GM12878 (cell line): ENCODE results near the gene KIRREL2. TPM values are rescaled to one million over a fixed set of nuclear protein-coding genes. Genes with fewer than 3 reads are reported as not detected.

ENCODE experiments used
- BMI1 ChIP-seq: fragments of 450-650 bp; IDR thresholded peaks from 2 replicates; pipeline ENCODE4 v1.6.1; 2016; ENCODE audit warnings: mild to moderate bottlenecking, moderate library complexity, borderline replicate concordance
- CBFB ChIP-seq: IDR thresholded peaks from 2 replicates; pipeline ENCODE4 v1.6.1; 2016; ENCODE audit warnings: antibody characterized with exemption, low read depth
- EED ChIP-seq: sonication (generic); IDR thresholded peaks from 2 replicates; pipeline ENCODE4 v1.6.1; 2016; ENCODE audit warnings: antibody characterized with exemption, low read depth
- MYB ChIP-seq: fragments of 150-350 bp; IDR thresholded peaks from 2 replicates; pipeline ENCODE4 v1.6.1; 2014; ENCODE audit warnings: mild to moderate bottlenecking, low read depth, low read length, borderline replicate concordance
- PML ChIP-seq: IDR thresholded peaks from 2 replicates; pipeline ENCODE4 v1.6.1; 2012; ENCODE audit warnings: low read length, inconsistent platforms
- RBBP5 ChIP-seq: fragments of 200-600 bp; sonication (generic); conservative IDR thresholded peaks from 2 replicates; pipeline ENCODE4 v1.6.1; 2016
- SREBF1 ChIP-seq: IDR thresholded peaks from 2 replicates; pipeline ENCODE4 v1.6.1; 2012; ENCODE audit warnings: mild to moderate bottlenecking, low read length
- SRF ChIP-seq, 2 experiments: IDR thresholded peaks; 2 replicates each; pipeline ENCODE4 v1.6.1; 2011; ENCODE audit warnings: low read depth in 2 of 2, low read length in 2 of 2, mild to moderate bottlenecking in 1 of 2, moderate library complexity in 1 of 2
- polyA plus RNA-seq, 11 experiments: library from polyadenylated mRNA; depleted of rRNA in 4 of 11; unstranded in 6 of 11; stranded (reverse) in 5 of 11; fragments of >200 nt; fragmentation: Nextera tagmentation in 4 of 11; fragmentation: Illumina TruSeq in 1 of 11; extraction: Ambion mirVana in 4 of 11; extraction: Trizol in 1 of 11; gene quantifications; 1 replicate in 1 of 11; 2 replicates in 10 of 11; pipeline versions ENCODE4 v1.2.1 to v1.2.3, GENCODE V29; 2011 to 2016; ENCODE audit warnings: inconsistent platforms in 2 of 11, missing spikeins in 2 of 11, low read depth in 1 of 11
- total RNA-seq, 4 experiments: library from RNA; depleted of rRNA in 3 of 4; stranded (reverse); fragments of >200 nt in 3 of 4; fragmentation: Illumina TruSeq in 1 of 4; extraction: Trizol in 1 of 4; gene quantifications; 2 replicates each; pipeline versions ENCODE4 v1.2.1 to v1.2.3, GENCODE V29; 2013 to 2021
- TF ChIP-seq, protein P1 (sequence below): fragments of 450-650 bp; formaldehyde crosslinking; IDR thresholded peaks from 2 replicates; pipeline ENCODE4 v1.5.0; 2022; ENCODE audit warnings: mild to moderate bottlenecking, missing genetic modification characterization
- TF ChIP-seq, protein P2 (sequence below): IDR thresholded peaks from 2 replicates; pipeline ENCODE4 v1.6.1; 2012; ENCODE audit warnings: low read depth, low read length, improper control_type of control experiment

KIRREL2 gene
- total and polyA plus RNA-seq, 10 of the 15 experiments (the other 5 are each of a cell fraction or from before 2014, with no cell fraction given), result 0.03 to 0.06 TPM; not detected in 8

DNA sequence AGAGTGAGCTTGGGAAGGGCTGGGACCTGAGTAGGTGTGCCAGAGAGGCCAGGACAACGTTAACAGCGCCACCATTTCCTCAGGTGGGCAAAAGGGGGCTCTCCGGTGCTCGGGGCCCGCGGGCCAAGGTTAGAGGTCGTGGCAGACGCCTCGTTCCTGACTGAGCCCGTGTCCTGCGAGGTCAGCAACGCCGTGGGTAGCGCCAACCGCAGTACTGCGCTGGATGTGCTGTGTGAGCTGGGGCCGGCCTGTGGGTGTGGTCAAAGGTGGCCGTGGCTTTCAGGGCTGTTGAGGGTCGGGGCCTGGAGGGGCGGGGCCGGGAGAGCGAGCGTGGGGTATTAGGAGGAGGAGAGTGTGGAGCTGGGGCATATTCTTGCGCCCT is 3.7 kb downstream of the KIRREL2 start (continued):
- TF ChIP-seq MYB (no peak), RBBP5 (no peak), SRF (IDR thresholded peaks at IDR 0.05; ENCODE audit: low read depth in 2 of 2, low read length in 2 of 2) (no peak), PML (no peak), EED (no peak), CBFB (no peak), SREBF1 (no peak), BMI1 (no peak)
- TF ChIP-seq, protein P1, sequence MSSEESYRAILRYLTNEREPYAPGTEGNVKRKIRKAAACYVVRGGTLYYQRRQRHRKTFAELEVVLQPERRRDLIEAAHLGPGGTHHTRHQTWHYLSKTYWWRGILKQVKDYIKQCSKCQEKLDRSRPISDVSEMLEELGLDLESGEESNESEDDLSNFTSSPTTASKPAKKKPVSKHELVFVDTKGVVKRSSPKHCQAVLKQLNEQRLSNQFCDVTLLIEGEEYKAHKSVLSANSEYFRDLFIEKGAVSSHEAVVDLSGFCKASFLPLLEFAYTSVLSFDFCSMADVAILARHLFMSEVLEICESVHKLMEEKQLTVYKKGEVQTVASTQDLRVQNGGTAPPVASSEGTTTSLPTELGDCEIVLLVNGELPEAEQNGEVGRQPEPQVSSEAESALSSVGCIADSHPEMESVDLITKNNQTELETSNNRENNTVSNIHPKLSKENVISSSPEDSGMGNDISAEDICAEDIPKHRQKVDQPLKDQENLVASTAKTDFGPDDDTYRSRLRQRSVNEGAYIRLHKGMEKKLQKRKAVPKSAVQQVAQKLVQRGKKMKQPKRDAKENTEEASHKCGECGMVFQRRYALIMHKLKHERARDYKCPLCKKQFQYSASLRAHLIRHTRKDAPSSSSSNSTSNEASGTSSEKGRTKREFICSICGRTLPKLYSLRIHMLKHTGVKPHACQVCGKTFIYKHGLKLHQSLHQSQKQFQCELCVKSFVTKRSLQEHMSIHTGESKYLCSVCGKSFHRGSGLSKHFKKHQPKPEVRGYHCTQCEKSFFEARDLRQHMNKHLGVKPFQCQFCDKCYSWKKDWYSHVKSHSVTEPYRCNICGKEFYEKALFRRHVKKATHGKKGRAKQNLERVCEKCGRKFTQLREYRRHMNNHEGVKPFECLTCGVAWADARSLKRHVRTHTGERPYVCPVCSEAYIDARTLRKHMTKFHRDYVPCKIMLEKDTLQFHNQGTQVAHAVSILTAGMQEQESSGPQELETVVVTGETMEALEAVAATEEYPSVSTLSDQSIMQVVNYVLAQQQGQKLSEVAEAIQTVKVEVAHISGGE (CRISPR knock-in tag), result no peak
- TF ChIP-seq, protein P2, sequence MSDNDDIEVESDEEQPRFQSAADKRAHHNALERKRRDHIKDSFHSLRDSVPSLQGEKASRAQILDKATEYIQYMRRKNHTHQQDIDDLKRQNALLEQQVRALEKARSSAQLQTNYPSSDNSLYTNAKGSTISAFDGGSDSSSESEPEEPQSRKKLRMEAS, result no peak
- TF ChIP-seq, all 136 proteins: peak for 0
